Retinal pigment epithelial cell (primary cell): ENCODE data around the gene NFE2L3.
"Not testable (repeated sequence)": the region's sequence is repeated elsewhere in the genome, so short reads cannot be mapped to it uniquely, and the experiment has no call there.

Experiments
- DNase-seq: peaks from one replicate; pipeline ENCODE4 v3.0.0-alpha.2; 2010; ENCODE audit warnings: low read depth
- H3K4me3 ChIP-seq: 2 replicates; pipeline ENCODE4 v1.5.1; 2011; ENCODE audit warnings: mild to moderate bottlenecking, low read length, control low read depth, moderate library complexity
- CTCF ChIP-seq: conservative IDR thresholded peaks from 2 replicates; pipeline ENCODE4 v1.5.1; 2011; ENCODE audit warnings: low read depth, low read length, control low read depth, inconsistent platforms

Gene NFE2L3

GRCh38 chr7:26145238-26145637 lies 6.8 kb upstream of the NFE2L3 start:
- no peak for DNase-seq
- no peak overlapping the region for H3K4me3 ChIP-seq
- no peak for TF ChIP-seq CTCF

- TF ChIP-seq CTCF = no peak
- no peak overlapping the region for H3K4me3 ChIP-seq
- no peak for DNase-seq
Measured at GRCh38 chr7:26147030-26147429, 5.0 kb upstream of the NFE2L3 start.

DNA sequence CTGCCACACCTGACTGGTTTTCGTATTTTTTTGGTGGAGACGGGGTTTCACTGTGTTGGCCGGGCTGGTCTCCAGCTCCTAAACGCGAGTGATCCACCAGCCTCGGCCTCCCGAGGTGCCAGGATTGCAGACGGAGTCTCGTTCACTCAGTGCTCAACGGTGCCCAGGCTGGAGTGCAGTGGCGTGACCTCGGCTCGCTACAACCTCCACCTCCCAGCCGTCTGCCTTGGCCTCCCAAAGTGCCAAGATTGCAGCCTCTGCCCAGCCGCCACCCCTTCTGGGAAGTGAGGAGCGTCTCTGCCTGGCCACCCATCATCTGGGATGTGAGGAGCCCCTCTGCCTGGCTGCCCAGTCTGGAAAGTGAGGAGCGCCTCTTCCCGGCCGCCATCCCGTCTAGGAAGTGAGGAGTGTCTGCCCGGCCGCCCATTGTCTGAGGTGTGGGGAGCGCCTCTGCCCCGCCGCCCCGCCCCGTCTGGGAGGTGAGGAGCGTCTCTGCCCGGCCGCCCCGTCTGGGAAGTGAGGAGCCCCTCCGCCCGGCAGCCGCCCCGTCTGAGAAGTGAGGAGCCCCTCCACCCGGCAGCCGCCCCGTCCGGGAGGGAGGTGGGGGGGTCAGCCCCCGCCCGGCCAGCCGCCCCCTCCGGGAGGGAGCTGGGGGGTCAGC lies 4.2 kb upstream of the NFE2L3 start:
- H3K4me3 ChIP-seq, DNase-seq: not testable (repeated sequence)

GRCh38 chr7:26148307-26148700 lies 3.7 kb upstream of the NFE2L3 start:
- not testable (repeated sequence) for H3K4me3 ChIP-seq, DNase-seq

DNA sequence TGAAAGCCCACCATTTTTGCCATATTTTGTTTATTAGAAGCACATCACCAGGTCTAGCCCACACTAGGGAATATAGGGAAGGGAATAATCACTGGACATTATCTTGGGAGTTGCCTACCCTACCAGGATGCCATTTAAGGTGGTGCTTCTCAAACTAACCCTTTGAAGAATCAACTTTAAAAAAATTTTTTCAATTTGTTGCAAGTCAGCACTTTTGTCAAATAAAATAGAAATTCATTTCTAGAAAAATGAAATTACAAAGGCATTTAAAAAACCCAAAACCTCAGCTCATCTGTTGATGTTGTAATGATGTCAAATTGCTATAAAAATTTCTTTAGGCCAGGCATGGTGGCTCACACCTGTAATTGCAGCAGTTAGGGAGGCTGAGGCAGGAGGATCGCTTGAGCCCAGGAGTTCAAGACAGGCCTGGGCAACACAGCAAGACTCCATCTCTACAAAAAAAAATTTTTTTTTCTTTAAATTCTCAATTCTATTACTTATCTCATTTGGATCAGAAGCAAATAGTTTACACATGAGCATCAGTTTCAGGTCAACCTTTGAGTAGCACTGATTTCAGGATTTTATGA lies 2.5 kb upstream of the NFE2L3 start:
- no peak for DNase-seq
- no peak overlapping the region for H3K4me3 ChIP-seq
- TF ChIP-seq CTCF = no peak

DNA sequence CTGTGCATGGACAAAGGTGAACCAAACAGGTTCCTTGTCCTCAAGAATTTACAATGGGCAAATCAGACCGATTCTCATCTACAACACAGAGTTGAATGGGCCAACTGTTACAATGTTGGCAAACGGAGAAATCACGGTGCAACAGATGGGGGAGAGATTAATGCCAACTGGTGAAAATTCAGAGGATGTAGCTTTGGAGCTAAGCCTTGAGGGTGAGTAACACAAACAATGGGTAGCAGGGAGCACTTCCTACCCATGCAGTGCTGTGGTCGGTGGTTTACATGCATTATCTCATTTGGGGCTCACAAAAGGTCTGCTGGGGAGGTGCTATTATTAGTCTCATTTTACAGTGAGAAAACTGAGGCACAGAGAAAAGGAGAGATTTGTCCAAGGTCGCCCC lies 902 bp upstream of the NFE2L3 start:
- no peak for TF ChIP-seq CTCF
- DNase-seq = no peak
- H3K4me3 ChIP-seq = no peak overlapping the region

GRCh38 chr7:26151650-26151952 lies 397 bp upstream of the NFE2L3 start:
- no peak for DNase-seq
- H3K4me3 ChIP-seq = peak overlapping the region; percentile 49
- no peak for TF ChIP-seq CTCF

DNA sequence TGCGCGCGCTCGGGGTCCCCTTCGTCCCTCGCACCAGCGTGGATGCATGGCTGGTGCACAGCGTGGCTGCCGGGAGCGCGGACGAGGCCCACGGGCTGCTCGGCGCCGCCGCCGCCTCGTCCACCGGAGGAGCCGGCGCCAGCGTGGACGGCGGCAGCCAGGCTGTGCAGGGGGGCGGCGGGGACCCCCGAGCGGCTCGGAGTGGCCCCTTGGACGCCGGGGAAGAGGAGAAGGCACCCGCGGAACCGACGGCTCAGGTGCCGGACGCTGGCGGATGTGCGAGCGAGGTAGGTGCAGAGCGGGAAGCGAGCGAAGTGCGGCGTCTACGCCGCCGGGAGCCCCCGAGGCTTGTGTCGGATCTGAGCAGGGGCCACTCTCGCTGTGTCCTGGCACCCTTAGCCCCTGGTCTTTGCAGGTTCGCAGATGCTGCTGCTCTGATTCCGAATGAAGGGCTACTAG lies 813 bp downstream of the NFE2L3 start:
- peak overlapping the region; percentile 49 for H3K4me3 ChIP-seq
- not testable (repeated sequence) for DNase-seq
